IMR-90 (cell line): Measurements from ENCODE around the gene PCDH1. TPM values are rescaled to one million over a fixed set of nuclear protein-coding genes. Genes with fewer than 3 reads are reported as not detected.

ENCODE experiments used
- ATAC-seq: fragments of 200-7000 bp; cut with Tn5 transposase; 2 replicates; pipeline ENCODE4 v1.9.1; 2020; ENCODE audit warnings: low read depth, mild to moderate bottlenecking, moderate library complexity
- BruUV-seq: library from RNA; stranded (reverse); fragments of 400-500 nt; replicated peaks from 2 replicates; lab custom pipeline; 2021; lab: Mats Ljungman, UMichigan
- CTCF ChIA-PET: fragments of 300-600 bp; formaldehyde crosslinking; extraction: SDS; loops from one replicate; lab custom pipeline; 2021; ENCODE audit warnings: antibody characterized with exemption; lab: Yijun Ruan, JAX
- POLR2A ChIA-PET: fragments of 300-600 bp; sonication (Branson Sonifier 250); formaldehyde crosslinking; loops from one replicate; lab custom pipeline; 2022; ENCODE audit warnings: antibody characterized with exemption; ENCODE audit not compliant: unreplicated experiment; lab: Charles Lee
- DNase-seq: peaks from one replicate; pipeline ENCODE4 v3.0.0; 2013
- H2AFZ ChIP-seq: replicated peaks from 2 replicates; pipeline ENCODE3; 2013; ENCODE audit warnings: low read length, mild to moderate bottlenecking; ENCODE audit not compliant: poor library complexity
- H2AK5ac ChIP-seq: 2 replicates; pipeline ENCODE4 v1.6.1; 2013; ENCODE audit warnings: low read depth, low read length, inconsistent platforms
- H2AK9ac ChIP-seq: replicated peaks from 2 replicates; pipeline ENCODE3; 2013; ENCODE audit warnings: mild to moderate bottlenecking, low read depth, low read length, moderate library complexity; ENCODE audit not compliant: poor library complexity
- H2BK120ac ChIP-seq: 2 replicates; pipeline ENCODE4 v1.6.1; 2013; ENCODE audit warnings: low read depth, low read length, inconsistent platforms
- H2BK15ac ChIP-seq: 3 replicates; pipeline ENCODE4 v1.6.1; 2013; ENCODE audit warnings: low read depth, low read length, inconsistent platforms
- H2BK20ac ChIP-seq: 2 replicates; pipeline ENCODE4 v1.6.1; 2013; ENCODE audit warnings: low read depth, mild to moderate bottlenecking, inconsistent platforms, low read length, moderate library complexity
- H2BK5ac ChIP-seq: 2 replicates; pipeline ENCODE4 v1.6.1; 2013; ENCODE audit warnings: mild to moderate bottlenecking, low read depth, low read length, inconsistent platforms; ENCODE audit not compliant: poor library complexity, severe bottlenecking
- H3K14ac ChIP-seq: replicated peaks from 2 replicates; pipeline ENCODE4 v1.6.1; 2013; ENCODE audit warnings: low read depth, low read length, inconsistent platforms
- H3K18ac ChIP-seq: 2 replicates; pipeline ENCODE4 v1.6.1; 2013; ENCODE audit warnings: low read depth, low read length, control low read depth
- H3K23ac ChIP-seq: 2 replicates; pipeline ENCODE4 v1.6.1; 2013; ENCODE audit warnings: low read depth, low read length, inconsistent platforms
- H3K27ac ChIP-seq: 2 replicates; pipeline ENCODE4 v1.5.1; 2013; ENCODE audit warnings: mild to moderate bottlenecking, control low read depth, low read length; ENCODE audit not compliant: insufficient read depth
- H3K27me3 ChIP-seq: 2 replicates; pipeline ENCODE4 v1.6.1; 2013; ENCODE audit warnings: low read length; ENCODE audit not compliant: control insufficient read depth, insufficient read depth
- H3K36me3 ChIP-seq: 2 replicates; pipeline ENCODE4 v1.6.1; 2013; ENCODE audit warnings: low read length, mixed read lengths; ENCODE audit not compliant: control insufficient read depth, insufficient read depth
- H3K4ac ChIP-seq: 2 replicates; pipeline ENCODE4 v1.6.1; 2013; ENCODE audit warnings: low read depth, low read length, inconsistent platforms
- H3K4me1 ChIP-seq: 2 replicates; pipeline ENCODE4 v1.6.1; 2013; ENCODE audit warnings: low read length, mixed read lengths; ENCODE audit not compliant: control insufficient read depth, insufficient read depth
- H3K4me2 ChIP-seq: 2 replicates; pipeline ENCODE4 v1.6.1; 2013; ENCODE audit warnings: low read depth, mild to moderate bottlenecking, control low read depth, low read length, moderate library complexity
- H3K4me3 ChIP-seq: 2 replicates; pipeline ENCODE4 v1.5.1; 2013; ENCODE audit warnings: low read depth, mild to moderate bottlenecking, control low read depth, low read length, moderate library complexity; ENCODE audit not compliant: insufficient read depth
- H3K56ac ChIP-seq: 2 replicates; pipeline ENCODE4 v1.6.1; 2013; ENCODE audit warnings: low read length, inconsistent platforms; ENCODE audit not compliant: insufficient read depth; ENCODE audit errors: extremely low read depth
- H3K79me1 ChIP-seq, 2 experiments: 2 replicates each; pipeline ENCODE4 v1.6.1; 2013; ENCODE audit warnings: low read length in 2 of 2, inconsistent platforms in 1 of 2, low read depth in 1 of 2
- H3K9ac ChIP-seq: 2 replicates; pipeline ENCODE4 v1.6.1; 2013; ENCODE audit warnings: low read depth, low read length, control low read depth
- H3K9me1 ChIP-seq: 2 replicates; pipeline ENCODE4 v1.6.1; 2013; ENCODE audit warnings: low read length, inconsistent platforms; ENCODE audit not compliant: insufficient read depth
- H3K9me3 ChIP-seq: 2 replicates; pipeline ENCODE4 v1.6.1; 2013; ENCODE audit warnings: low read length; ENCODE audit not compliant: control insufficient read depth, insufficient read depth
- H4K20me1 ChIP-seq: 2 replicates; pipeline ENCODE4 v1.6.1; 2013; ENCODE audit warnings: low read length, inconsistent platforms; ENCODE audit not compliant: insufficient read depth
- H4K5ac ChIP-seq: 2 replicates; pipeline ENCODE4 v1.6.1; 2013; ENCODE audit warnings: mild to moderate bottlenecking, low read depth, low read length, control low read depth
- H4K8ac ChIP-seq, 2 experiments: 2 replicates each; pipeline ENCODE4 v1.6.1; 2013; ENCODE audit warnings: low read depth in 2 of 2, low read length in 2 of 2, control low read depth in 1 of 2, inconsistent platforms in 1 of 2
- H4K91ac ChIP-seq: 2 replicates; pipeline ENCODE4 v1.6.1; 2013; ENCODE audit warnings: low read depth, low read length, inconsistent platforms; ENCODE audit not compliant: insufficient read depth
- CEBPB ChIP-seq: IDR thresholded peaks from 2 replicates; pipeline ENCODE4 v1.6.1; 2012; ENCODE audit warnings: low read depth, low read length, improper control_type of control experiment
- CTCF ChIP-seq: conservative IDR thresholded peaks from 2 replicates; pipeline ENCODE4 v1.5.1; 2012; ENCODE audit warnings: mild to moderate bottlenecking, low read depth, low read length, improper control_type of control experiment
- RCOR1 ChIP-seq: IDR thresholded peaks from 2 replicates; pipeline ENCODE4 v1.6.1; 2012; ENCODE audit warnings: mild to moderate bottlenecking, low read length, improper control_type of control experiment; ENCODE audit not compliant: insufficient replicate concordance
- WGBS, 2 experiments: methylation state at CpG; one replicate each; pipeline versions ENCODE4 v1.1.5 to v1.1.7; 2013; ENCODE audit warnings: missing lambda C conversion rate in 2 of 2; ENCODE audit not compliant: insufficient read length in 1 of 2; ENCODE audit errors: extremely low coverage in 2 of 2; 5-methylcytosine and 5-hydroxymethylcytosine counted together
- dilution Hi-C: fragments of 300-500 bp; cut with HindIII; formaldehyde crosslinking; loops from one replicate; pipeline ENCODE4 v1.14.3; 2018; ENCODE audit warnings: low sequenced_read_pairs; ENCODE audit not compliant: unreplicated experiment
- in situ Hi-C: fragments of 300-500 bp; cut with MboI; formaldehyde crosslinking; loops from 3 replicates; pipeline ENCODE4 v1.14.3; 2019; ENCODE audit warnings: low sequenced_read_pairs, inconsistent platforms, mixed read lengths
- intact Hi-C: fragments of 100-400 bp; cut with micrococcal nuclease; formaldehyde crosslinking; loops from 2 replicates; pipeline ENCODE4 v1.10.0; 2022
- polyA plus RNA-seq, 3 experiments: library from polyadenylated mRNA; depleted of rRNA; stranded (reverse); fragments of >200 nt; gene quantifications; 2 replicates each; pipeline ENCODE4 v1.2.3, GENCODE V29; 2012; ENCODE audit warnings: low replicate concordance in 1 of 3
- total RNA-seq: library from RNA; depleted of rRNA; stranded (reverse); fragments of >200 nt; gene quantifications from 2 replicates; pipeline ENCODE4 v1.2.3, GENCODE V29; 2012

Gene PCDH1
- total and polyA plus RNA-seq, 2 of the 4 experiments (the other 2 are of a cell fraction): 0.74 to 0.90 TPM

- Histone ChIP-seq H3K18ac (no peak overlapping the region), H2BK120ac (no peak overlapping the region), H4K20me1 (no peaks in the 10 kb centered on the region; the same call in 1 of the 2 replicates), H3K36me3 (no peaks in the 10 kb centered on the region), H2BK15ac (no peak overlapping the region), H4K8ac (no peak overlapping the region), H3K4me1 (peaks cover 4% of the 10 kb centered on the region; the same call in 1 of the 2 replicates), H3K56ac (no peak overlapping the region), H3K79me1 (no peaks in the 10 kb centered on the region), H4K91ac (no peak overlapping the region), H3K23ac (no peak overlapping the region), H3K27ac (no peak overlapping the region), H2BK5ac (no peak overlapping the region), H3K14ac (no peak overlapping the region), H3K9ac (no peak overlapping the region), H3K4me2 (no peak overlapping the region), H2AFZ (no peak overlapping the region), H3K4ac (no peak overlapping the region), H3K9me1 (no peaks in the 10 kb centered on the region), H2AK5ac (no peak overlapping the region), H2AK9ac (no peak overlapping the region), H2BK20ac (no peak overlapping the region), H3K4me3 (no peak overlapping the region), H3K27me3 (peaks cover 58% of the 10 kb centered on the region), H3K9me3 (no peaks in the 10 kb centered on the region), H4K5ac (no peak overlapping the region)
- BruUV-seq: no TSS peak
- dilution Hi-C loops (no loop called here), intact Hi-C loops (no loop called here), in situ Hi-C loops (loop anchor here (5.0 kb wide), 1 partner anchor 185 kb away; no protein-coding TSS in a partner anchor)
- ATAC-seq: no peak
- CTCF ChIA-PET: no interaction called here
- no peak for DNase-seq
- no peak for TF ChIP-seq RCOR1
- no peak for TF ChIP-seq CEBPB
- no peak for TF ChIP-seq CTCF
- POLR2A ChIA-PET: no interaction called here
- WGBS, 2 experiments: 0% methylated on average over 1 of the region's 13 CpGs; no CpG with 5 or more reads in 1 of the 2 experiments
These were observed 4.5 kb upstream of the PCDH1 start for GRCh38 chr5:141882594-141883183.
